KG1 (cell line): ENCODE results near the gene MCEE.
"Not testable (repeated sequence)": the region's sequence is repeated elsewhere in the genome, so short reads cannot be mapped to it uniquely, and the experiment has no call there.

ENCODE experiments used
- DNase-seq: peaks from one replicate; lab custom pipeline; 2025; lab: John Stamatoyannopoulos, UW

MCEE gene

DNA sequence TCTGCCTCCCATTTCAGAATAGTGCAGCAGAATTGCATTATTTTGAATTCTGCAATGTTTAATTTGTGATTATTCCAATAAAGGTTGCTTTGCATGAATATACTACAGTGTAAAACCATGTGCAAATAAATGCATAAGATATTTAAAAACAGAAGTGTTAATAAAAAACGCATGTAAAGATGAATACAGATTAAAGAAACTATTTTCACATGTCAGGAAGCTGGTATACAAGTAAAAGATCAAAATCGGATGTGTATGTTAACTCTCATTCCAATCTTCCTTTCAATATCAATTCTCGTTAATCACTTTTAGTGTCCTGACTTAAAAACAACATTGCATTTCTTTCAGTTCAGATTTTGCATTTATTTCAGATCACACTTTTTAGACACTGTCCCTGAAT, 3.1 kb downstream of the MCEE start:
- DNase-seq = no peak

GRCh38 chr2:71125506-71126294, 4.3 kb downstream of the MCEE start:
- DNase-seq = no peak

GRCh38 chr2:71122387-71123298, 7.4 kb downstream of the MCEE start:
- DNase-seq = no peak

DNA sequence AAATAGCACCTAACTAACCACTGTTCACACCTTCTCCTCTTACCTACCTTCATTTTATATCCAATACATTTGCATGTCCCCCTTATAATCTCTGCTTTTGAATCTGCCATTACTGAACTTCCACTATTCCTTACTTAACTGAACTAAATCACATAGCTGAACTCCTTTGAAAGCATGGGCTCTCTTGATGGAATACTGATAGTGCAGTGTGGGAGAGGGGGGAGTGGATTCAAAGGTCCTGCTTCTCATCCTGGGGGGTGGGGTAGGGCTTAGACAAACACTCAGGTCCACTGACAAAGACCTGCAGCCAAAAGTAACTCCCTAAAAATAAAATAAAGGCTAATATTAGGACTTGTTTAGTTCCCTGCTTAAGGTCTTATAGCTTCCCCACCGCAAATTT, 8.6 kb downstream of the MCEE start:
- no peak for DNase-seq

DNA sequence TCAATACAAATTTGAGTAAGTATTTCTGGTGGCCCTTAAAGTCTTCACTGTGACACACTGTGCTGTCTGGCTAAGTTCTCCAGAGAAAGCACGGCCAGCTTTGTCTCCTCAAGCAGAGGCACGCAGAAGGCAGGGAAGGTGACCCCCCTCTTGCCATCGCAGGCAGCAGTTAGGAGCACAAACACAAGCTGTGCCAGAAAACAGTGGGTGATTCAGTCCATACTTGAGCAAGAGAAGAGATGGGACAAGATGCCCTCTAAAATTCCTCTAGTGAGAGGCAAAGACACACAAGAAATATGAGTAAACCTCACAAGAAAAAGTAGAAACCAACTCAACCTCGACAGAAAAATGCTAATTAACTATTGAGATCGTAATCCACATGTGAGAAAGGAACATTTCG, 9.8 kb downstream of the MCEE start:
- no peak for DNase-seq

GRCh38 chr2:71117063-71117462, 13.0 kb downstream of the MCEE start:
- DNase-seq = no peak

DNA sequence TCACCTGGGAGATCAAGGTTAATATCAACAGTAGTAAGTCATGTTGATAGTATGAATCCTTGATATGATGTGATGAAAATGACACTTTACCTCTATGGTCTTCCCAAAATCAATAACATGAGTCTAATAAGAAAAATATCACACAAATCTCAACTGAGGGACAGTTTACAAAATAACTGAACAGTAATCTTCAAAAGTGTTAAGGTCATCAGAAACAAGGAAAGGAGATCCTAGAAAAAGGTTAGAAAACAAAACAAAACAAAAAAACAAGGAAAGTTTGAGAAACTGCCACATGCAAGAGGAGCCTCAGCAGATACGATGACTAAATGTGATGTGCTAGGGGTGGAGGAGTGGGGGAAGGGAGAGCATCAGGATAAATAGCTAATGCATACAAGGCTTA, 16.2 kb downstream of the MCEE start:
- DNase-seq = no peak

- no peak for DNase-seq
Observed at GRCh38 chr2:71108091-71108490, 21.9 kb downstream of the MCEE start.

- not testable (repeated sequence) for DNase-seq
Observed at GRCh38 chr2:71106463-71106862, 23.6 kb downstream of the MCEE start.

- no peak for DNase-seq
Observed at GRCh38 chr2:71103809-71104208, 26.2 kb downstream of the MCEE start.

DNA sequence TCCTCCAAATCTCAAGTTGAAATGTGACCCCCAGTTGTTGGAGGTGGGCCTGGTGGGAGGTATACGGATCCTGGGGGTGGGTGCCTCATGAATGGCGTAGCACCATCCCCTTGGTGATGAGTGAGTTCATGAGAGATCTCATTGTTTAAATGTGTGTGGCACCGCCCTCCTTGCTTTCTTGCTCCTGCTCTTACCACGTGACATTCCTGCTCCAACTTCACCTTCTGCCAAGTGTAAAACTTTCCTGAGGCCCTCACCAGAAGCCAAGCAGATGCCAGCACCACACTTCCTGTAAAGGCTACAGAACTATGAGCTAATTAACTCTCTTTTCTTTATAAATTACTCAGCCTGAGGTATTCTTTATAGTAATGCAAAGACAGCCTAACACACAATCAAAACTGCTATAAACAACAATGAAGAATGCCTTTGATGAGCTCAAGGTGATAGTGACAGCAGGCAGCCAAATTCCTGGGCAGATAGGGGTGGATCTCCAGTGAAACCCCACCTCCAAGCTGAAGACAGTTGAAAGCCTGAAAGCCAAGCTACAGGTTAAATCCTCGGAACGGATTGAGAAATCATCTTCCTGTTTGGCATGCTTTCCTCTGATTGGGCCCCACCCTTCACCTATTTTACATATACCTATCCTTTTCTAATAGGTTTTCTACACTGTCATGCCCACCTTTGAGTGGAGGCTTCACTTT, 26.9 kb downstream of the MCEE start:
- no peak for DNase-seq

GRCh38 chr2:71101656-71102055, 28.4 kb downstream of the MCEE start:
- DNase-seq = no peak

DNA sequence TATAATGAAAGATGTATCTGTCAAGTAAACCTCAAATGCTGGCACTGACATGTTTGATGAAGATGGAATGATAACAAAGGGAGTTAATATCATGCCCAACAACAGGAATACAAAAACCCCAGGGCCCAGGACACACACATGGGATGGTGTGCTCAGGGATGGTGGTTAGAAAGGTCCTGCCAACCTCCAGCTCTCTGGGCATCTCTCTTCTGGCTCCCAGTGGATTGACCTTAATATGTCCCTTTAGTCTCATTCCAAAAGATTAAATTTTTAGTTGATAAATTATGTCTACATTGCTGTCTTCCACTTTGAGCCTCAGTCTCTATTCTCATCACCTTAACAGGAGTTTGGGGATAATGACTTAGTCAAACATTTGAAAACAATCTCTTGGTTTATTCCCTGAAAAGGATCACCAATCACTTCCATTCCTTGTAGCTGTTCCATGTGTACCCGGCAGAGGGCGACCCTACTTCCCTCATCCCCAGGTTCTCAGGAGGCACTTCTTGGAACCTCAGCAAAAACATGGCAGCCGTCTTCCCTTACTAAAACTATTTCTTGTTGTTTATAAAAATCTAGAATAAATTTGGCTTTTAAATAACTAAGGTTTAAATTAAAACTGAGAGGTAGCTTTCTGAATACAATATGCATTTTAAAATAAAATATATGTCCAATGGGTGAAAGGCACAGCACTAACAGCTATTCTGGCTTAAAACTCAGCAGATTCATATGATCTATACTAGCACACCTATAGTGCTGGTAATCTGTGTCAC, 29.6 kb downstream of the MCEE start:
- no peak for DNase-seq

DNA sequence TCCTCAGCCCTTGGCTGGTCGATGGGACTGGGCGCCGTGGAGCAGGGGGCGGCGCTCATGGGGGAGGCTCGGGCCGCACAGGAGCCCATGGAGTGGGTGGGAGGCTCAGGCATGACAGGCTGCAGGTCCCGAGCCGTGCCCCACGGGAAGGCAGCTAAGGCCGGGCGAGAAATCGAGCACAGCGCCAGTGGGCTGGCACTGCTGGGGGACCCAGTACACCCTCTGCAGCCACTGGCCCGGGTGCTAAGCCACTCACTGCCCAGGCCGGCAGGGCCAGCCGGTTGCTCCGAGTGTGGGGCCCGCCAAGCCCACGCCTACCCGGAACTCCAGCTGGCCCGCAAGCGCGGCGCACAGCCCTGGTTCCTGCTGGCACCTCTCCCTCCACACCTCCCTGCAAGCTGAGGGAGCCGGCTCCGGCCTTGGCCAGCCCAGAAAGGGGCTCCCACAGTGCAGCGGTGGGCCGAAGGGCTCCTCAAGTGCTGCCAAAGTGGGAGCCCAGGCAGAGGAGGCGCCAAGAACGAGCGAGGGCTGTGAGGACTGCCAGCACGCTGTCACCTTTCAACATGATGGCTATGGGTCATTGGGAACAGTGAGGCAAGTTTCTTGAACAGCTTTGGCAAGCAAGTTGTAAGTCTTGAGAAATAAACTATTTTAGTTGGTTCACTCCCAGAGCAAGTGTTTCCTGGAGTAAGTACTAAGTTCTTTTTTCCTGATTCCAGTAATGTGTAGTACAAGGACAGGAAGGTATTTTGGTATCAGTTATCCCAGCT, 37.4 kb downstream of the MCEE start:
- DNase-seq = not testable (repeated sequence)

- DNase-seq = not testable (repeated sequence)
Observed at GRCh38 chr2:71091808-71092207, 38.2 kb downstream of the MCEE start.

DNA sequence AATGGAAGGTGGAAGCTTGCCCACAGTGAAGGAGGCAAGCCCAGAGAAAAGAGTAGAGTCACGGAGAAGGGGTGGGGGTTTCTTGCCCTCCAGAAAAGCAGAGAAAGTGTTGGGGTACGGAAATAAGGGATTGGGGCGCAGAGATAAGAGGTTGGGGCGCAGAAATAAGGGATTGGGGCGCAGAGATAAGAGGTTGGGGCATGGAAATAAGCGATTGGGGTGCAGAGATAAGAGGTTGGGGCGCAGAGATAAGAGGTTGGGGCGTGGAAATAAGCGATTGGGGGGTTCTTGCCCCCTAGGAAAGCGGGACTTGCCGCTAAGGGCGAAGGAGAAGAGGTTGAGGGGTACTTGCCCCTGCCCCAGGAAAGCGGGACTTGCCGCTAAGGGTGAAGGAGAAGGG, 40.6 kb downstream of the MCEE start:
- DNase-seq = not testable (repeated sequence)

- DNase-seq = not testable (repeated sequence)
Observed at GRCh38 chr2:71085325-71086003, 44.6 kb downstream of the MCEE start.

DNA sequence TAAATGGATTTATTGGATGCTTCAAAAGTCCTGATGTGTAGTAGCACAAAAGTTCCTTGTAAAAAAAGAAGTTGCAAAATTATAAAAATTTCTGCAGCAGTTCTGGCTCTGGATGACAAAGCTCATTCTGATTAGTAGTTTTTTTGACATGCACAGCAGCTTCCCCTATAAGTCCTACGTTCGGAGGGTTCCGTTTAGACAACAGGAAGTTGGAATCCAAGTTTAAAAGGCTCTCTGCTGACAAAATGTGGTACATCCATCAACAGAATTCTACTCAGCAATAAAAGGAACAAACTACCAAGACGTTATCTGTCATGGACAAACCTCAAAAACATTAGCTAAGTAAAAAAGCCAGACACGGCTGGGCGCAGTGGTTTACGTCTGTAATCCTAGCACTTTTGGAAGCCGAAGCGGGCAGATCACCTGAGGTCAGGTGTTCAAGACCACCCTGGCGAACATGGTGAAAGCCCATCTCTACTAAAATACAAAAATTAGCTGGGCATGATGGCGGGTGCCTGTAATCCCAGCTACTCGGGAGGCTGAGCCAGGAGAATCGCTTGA, 46.2 kb downstream of the MCEE start:
- DNase-seq = not testable (repeated sequence)

- not testable (repeated sequence) for DNase-seq
Observed at GRCh38 chr2:71083297-71083696, 46.7 kb downstream of the MCEE start.
